ENCODE data around the gene MAGT1. TPM values are rescaled to one million over a fixed set of nuclear protein-coding genes. Genes with fewer than 3 reads are reported as not detected.
"Not testable (repeated sequence)": the region's sequence is repeated elsewhere in the genome, so short reads cannot be mapped to it uniquely, and the experiment has no call there.

MAGT1 gene
- total RNA-seq = 49.2 and 54.7 TPM in 2 replicates

- DNase-seq (ENCODE audit: low read depth) = peak; percentile 79
- no peaks in the 10 kb centered on the region for H3K36me3 ChIP-seq (ENCODE audit: control insufficient read depth, insufficient read depth, low read length)
- no peak for TF ChIP-seq CTCF (IDR thresholded peaks at IDR 0.05; ENCODE audit: insufficient read depth, low read length, poor library complexity, severe bottlenecking)
- peak within 1 kb of the TSS; percentile 70 for H3K4me3 ChIP-seq (ENCODE audit: low read depth, low read length)
- H3K27me3 ChIP-seq (ENCODE audit: control insufficient read depth, insufficient read depth, low read length) = no peaks in the 10 kb centered on the region
Observed at GRCh38 chrX:77894921-77895886, at the start of gene MAGT1. Gene MAGT1, minus strand, starts transcription at chrX:77895435. Its CDS starts 25 bp downstream, at chrX:77895410.

- not testable (repeated sequence) for H3K36me3 ChIP-seq (ENCODE audit: control insufficient read depth, insufficient read depth, low read length); H3K4me3 ChIP-seq (ENCODE audit: low read depth, low read length); DNase-seq (ENCODE audit: low read depth); H3K27me3 ChIP-seq (ENCODE audit: control insufficient read depth, insufficient read depth, low read length)
Observed at GRCh38 chrX:77945031-77945430, 49.8 kb upstream of the MAGT1 start.

- TF ChIP-seq CTCF (IDR thresholded peaks at IDR 0.05; ENCODE audit: insufficient read depth, low read length, poor library complexity, severe bottlenecking) = no peak
- no peaks in the 10 kb centered on the region for H3K27me3 ChIP-seq (ENCODE audit: control insufficient read depth, insufficient read depth, low read length)
- DNase-seq (ENCODE audit: low read depth) = no peak
- no peak overlapping the region for H3K4me3 ChIP-seq (ENCODE audit: low read depth, low read length)
- H3K36me3 ChIP-seq (ENCODE audit: control insufficient read depth, insufficient read depth, low read length) = no peaks in the 10 kb centered on the region
Observed at GRCh38 chrX:77938083-77938680, 42.9 kb upstream of the MAGT1 start.

GRCh38 chrX:77937291-77937690, 42.1 kb upstream of the MAGT1 start:
- Histone ChIP-seq H3K36me3 (ENCODE audit: control insufficient read depth, insufficient read depth, low read length) (no peaks in the 10 kb centered on the region), H3K4me3 (ENCODE audit: low read depth, low read length) (no peak overlapping the region), H3K27me3 (ENCODE audit: control insufficient read depth, insufficient read depth, low read length) (no peaks in the 10 kb centered on the region)
- DNase-seq (ENCODE audit: low read depth) = no peak
- TF ChIP-seq CTCF (IDR thresholded peaks at IDR 0.05; ENCODE audit: insufficient read depth, low read length, poor library complexity, severe bottlenecking) = no peak

- H3K4me3 ChIP-seq (ENCODE audit: low read depth, low read length) = no peak overlapping the region
- TF ChIP-seq CTCF (IDR thresholded peaks at IDR 0.05; ENCODE audit: insufficient read depth, low read length, poor library complexity, severe bottlenecking) = no peak
- no peaks in the 10 kb centered on the region for H3K27me3 ChIP-seq (ENCODE audit: control insufficient read depth, insufficient read depth, low read length)
- no peak for DNase-seq (ENCODE audit: low read depth)
- no peaks in the 10 kb centered on the region for H3K36me3 ChIP-seq (ENCODE audit: control insufficient read depth, insufficient read depth, low read length)
Observed at GRCh38 chrX:77936299-77936698, 41.1 kb upstream of the MAGT1 start.

- Histone ChIP-seq H3K27me3 (ENCODE audit: control insufficient read depth, insufficient read depth, low read length) (no peaks in the 10 kb centered on the region), H3K36me3 (ENCODE audit: control insufficient read depth, insufficient read depth, low read length) (no peaks in the 10 kb centered on the region), H3K4me3 (ENCODE audit: low read depth, low read length) (no peak overlapping the region)
- TF ChIP-seq CTCF (IDR thresholded peaks at IDR 0.05; ENCODE audit: insufficient read depth, low read length, poor library complexity, severe bottlenecking) = no peak
- no peak for DNase-seq (ENCODE audit: low read depth)
Observed at GRCh38 chrX:77935886-77936285, 40.7 kb upstream of the MAGT1 start.

Data from kidney epithelial cell (primary cell).